Fibroblast of lung (primary cell): ENCODE data around the gene SERHL2.

Source experiments
- EZH2 ChIP-seq: IDR thresholded peaks from 2 replicates; pipeline ENCODE4 v1.5.1; 2012; ENCODE audit warnings: low read length, control low read depth, mild to moderate bottlenecking; ENCODE audit errors: missing control alignments
- TF ChIP-seq, protein P1 (sequence below), 2 donors: IDR thresholded peaks in 1 of 2; conservative IDR thresholded peaks in 1 of 2; 1 replicate in 1 of 2; 2 replicates in 1 of 2; pipeline ENCODE4 v1.5.1; 2011 to 2012; ENCODE audit warnings: low read length in 2 of 2, control low read depth in 1 of 2, inconsistent platforms in 1 of 2, low read depth in 1 of 2, mild to moderate bottlenecking in 1 of 2

DNA sequence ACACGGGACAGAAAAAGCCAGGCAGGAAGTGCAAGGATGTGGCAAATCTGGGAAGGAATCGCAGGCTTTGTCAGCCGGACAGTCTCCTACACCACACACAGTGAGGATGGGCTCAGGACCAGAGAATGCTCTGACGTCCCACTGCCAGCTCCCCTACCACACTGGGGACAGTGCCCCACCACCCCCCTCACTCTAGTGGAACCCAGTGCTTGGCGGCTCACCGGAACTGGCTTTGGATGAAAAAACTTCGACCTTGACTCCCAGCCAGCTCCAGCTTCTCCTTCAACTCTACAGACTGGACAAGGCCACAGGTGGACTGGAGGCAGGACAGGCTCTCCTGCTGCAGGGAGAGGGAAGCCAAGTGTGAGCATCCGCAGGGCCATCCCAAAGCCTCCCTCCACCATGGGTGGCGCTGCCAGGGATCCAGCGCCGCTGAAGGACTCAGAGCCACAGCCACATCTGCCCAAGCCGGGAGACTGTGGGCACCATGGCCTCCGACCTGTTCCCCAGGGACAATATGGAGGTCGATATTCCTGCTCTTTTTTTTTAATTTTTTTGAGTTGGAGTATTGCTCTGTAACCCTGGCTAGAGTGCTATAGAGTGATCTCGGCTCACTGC lies 24.0 kb downstream of the SERHL2 start:
- TF ChIP-seq, protein P1, sequence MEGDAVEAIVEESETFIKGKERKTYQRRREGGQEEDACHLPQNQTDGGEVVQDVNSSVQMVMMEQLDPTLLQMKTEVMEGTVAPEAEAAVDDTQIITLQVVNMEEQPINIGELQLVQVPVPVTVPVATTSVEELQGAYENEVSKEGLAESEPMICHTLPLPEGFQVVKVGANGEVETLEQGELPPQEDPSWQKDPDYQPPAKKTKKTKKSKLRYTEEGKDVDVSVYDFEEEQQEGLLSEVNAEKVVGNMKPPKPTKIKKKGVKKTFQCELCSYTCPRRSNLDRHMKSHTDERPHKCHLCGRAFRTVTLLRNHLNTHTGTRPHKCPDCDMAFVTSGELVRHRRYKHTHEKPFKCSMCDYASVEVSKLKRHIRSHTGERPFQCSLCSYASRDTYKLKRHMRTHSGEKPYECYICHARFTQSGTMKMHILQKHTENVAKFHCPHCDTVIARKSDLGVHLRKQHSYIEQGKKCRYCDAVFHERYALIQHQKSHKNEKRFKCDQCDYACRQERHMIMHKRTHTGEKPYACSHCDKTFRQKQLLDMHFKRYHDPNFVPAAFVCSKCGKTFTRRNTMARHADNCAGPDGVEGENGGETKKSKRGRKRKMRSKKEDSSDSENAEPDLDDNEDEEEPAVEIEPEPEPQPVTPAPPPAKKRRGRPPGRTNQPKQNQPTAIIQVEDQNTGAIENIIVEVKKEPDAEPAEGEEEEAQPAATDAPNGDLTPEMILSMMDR (conservative IDR thresholded peaks at IDR 0.05 in 1 of 2, IDR thresholded peaks at IDR 0.05 in 1 of 2; ENCODE audit: low read depth in 1 of 2, low read length in 2 of 2): no peak
- no peak for TF ChIP-seq EZH2
